ENCODE results near the gene KPNA6. TPM values are rescaled to one million over a fixed set of nuclear protein-coding genes. Genes with fewer than 3 reads are reported as not detected.

Gene KPNA6
- total and polyA plus RNA-seq, 9 of the 15 experiments (the other 6 are each of a cell fraction or from before 2014, with no cell fraction given) = 20.1 to 54.6 (median 32.2) TPM

GRCh38 chr1:32200226-32201010 is 92.6 kb downstream of the KPNA6 start, which contains the start of gene CCDC28B:
Gene CCDC28B (plus strand): TSS chr1:32200595. CDS start chr1:32201936, 1,341 bp downstream.
- Histone ChIP-seq H3K4me1 (replicated peaks in 1 of 2; ENCODE audit: control insufficient read depth in 2 of 2, insufficient read depth in 2 of 2, low read length in 2 of 2) (peaks cover 20 to 46% of the 10 kb centered on the region in 2 experiments), H3K79me2 (ENCODE audit: control insufficient read depth, insufficient read depth, low read length) (peaks cover 13% of the 10 kb centered on the region; the same call in 2 of the 3 replicates), H3K9me3 (replicated peaks; ENCODE audit: control insufficient read depth, insufficient read depth, low read depth, low read length) (no peaks in the 10 kb centered on the region), H3K9me1 (ENCODE audit: control insufficient read depth, insufficient read depth, low read length) (peaks cover 3% of the 10 kb centered on the region), H3K9ac (ENCODE audit: insufficient read depth in 1 of 2, low read depth in 2 of 2, low read length in 2 of 2) (peak within 1 kb of the TSS; percentile 69 to 89), H3K4me2 (ENCODE audit: insufficient read depth, low read length) (peak within 1 kb of the TSS; percentile 90), H3K27ac (ENCODE audit: extremely low read depth, low read depth, low read length) (peak within 1 kb of the TSS; percentile 75), H3K4me3 (peak within 1 kb of the TSS; percentile 49), H2AFZ (ENCODE audit: low read depth, low read length) (peak within 1 kb of the TSS; percentile 97), H4K20me1 (replicated peaks; ENCODE audit: control insufficient read depth, insufficient read depth, low read length) (no peaks in the 10 kb centered on the region; the same call in none of the 2 replicates), H3K36me3 (ENCODE audit: control insufficient read depth, insufficient read depth, low read length) (peaks cover 32% of the 10 kb centered on the region), H3K27me3 (ENCODE audit: control insufficient read depth in 2 of 2, insufficient read depth in 2 of 2, low read length in 2 of 2) (no peaks in the 10 kb centered on the region)
- ChIA-PET CTCF (ENCODE audit: low intra/inter-chr PET ratio) (interaction anchor here (0.6 kb wide), 1 partner anchor 99 kb away, joined by 3 read pairs; no protein-coding TSS in a partner anchor), POLR2A (interaction anchor here (0.6 to 10.8 kb wide), 20 partner anchors 8 to 457 kb away, joined by 3 to 201 read pairs (median 4); partner anchors contain the start of genes DCDC2B, KPNA6, MARCKSL1 and TMEM39B)
- DNase-seq (ENCODE audit: extremely low read depth in 1 of 4, low spot score in 3 of 4) = peak; percentile 68 to 82 (median 74)
- in situ Hi-C loops (cut with MboI) (no loop called here), intact Hi-C loops (cut with micrococcal nuclease) (no loop called here)
- ATAC-seq = peak; percentile 65
- BruUV-seq (replicated peaks) = no TSS peak
- FAIRE-seq = peak; percentile 96
- under 1% methylated on average over 34 of the region's 34 CpGs for whole genome bisulfite sequencing (ENCODE audit: insufficient coverage, low coverage, missing lambda C conversion rate)
- TF ChIP-seq YBX1 (IDR thresholded peaks at IDR 0.05) (no peak), ZNF592 (IDR thresholded peaks at IDR 0.05) (peak; percentile 92), ETS2 (tag; IDR thresholded peaks at IDR 0.05; ENCODE audit: borderline replicate concordance, poor library complexity, severe bottlenecking) (no peak), CBX5 (IDR thresholded peaks at IDR 0.05; ENCODE audit: borderline replicate concordance, low read depth) (no peak), HNRNPL (IDR thresholded peaks at IDR 0.05; ENCODE audit: low read depth, low read length) (no peak), CBFB (CRISPR knock-in tag; IDR thresholded peaks at IDR 0.05) (no peak), MYNN (IDR thresholded peaks at IDR 0.05) (peak; percentile 7; the same call in 1 of the 2 replicates), MYNN (CRISPR knock-in tag; IDR thresholded peaks at IDR 0.05) (no peak), BMI1 (IDR thresholded peaks at IDR 0.05; ENCODE audit: low read length) (no peak), PTTG1 (tag; IDR thresholded peaks at IDR 0.05; ENCODE audit: low read depth) (no peak), TFAP4 (CRISPR knock-in tag; IDR thresholded peaks at IDR 0.05; ENCODE audit: borderline replicate concordance) (peak; percentile 57; the same call in 1 of the 2 replicates), TCF7 (IDR thresholded peaks at IDR 0.05; ENCODE audit: borderline replicate concordance) (no peak), ELF2 (CRISPR knock-in tag; IDR thresholded peaks at IDR 0.05) (no peak), NCOA2 (IDR thresholded peaks at IDR 0.05; ENCODE audit: partially characterized antibody in 2 of 2) (no peak), PCBP2 (IDR thresholded peaks at IDR 0.05; ENCODE audit: low read depth, low read length, poor library complexity, severe bottlenecking) (no peak), FIP1L1 (IDR thresholded peaks at IDR 0.05; ENCODE audit: low read depth, low read length, poor library complexity, severe bottlenecking) (no peak), KHSRP (IDR thresholded peaks at IDR 0.05) (no peak), TFAM (CRISPR knock-in tag; conservative IDR thresholded peaks at IDR 0.05) (no peak)
